ENCODE data around the gene U2AF1L4.

Gene U2AF1L4

GRCh38 chr19:35756377-35757230 lies 11.4 kb upstream of the U2AF1L4 start, which contains the start of gene HSPB6:
TSS of gene HSPB6 (minus strand) at chr19:35757029. CDS start at chr19:35757008, 21 bp downstream.
- no peak for DNase-seq

- DNase-seq = peak; percentile 70
These were observed 10.5 kb upstream of the U2AF1L4 start for GRCh38 chr19:35755550-35756376.

- no peak for DNase-seq
These were observed 9.9 kb upstream of the U2AF1L4 start for GRCh38 chr19:35755131-35755549.

- DNase-seq = no peak
These were observed 9.3 kb upstream of the U2AF1L4 start for GRCh38 chr19:35754370-35755130.

- no peak for DNase-seq
These were observed 8.6 kb upstream of the U2AF1L4 start for GRCh38 chr19:35753634-35754369.

GRCh38 chr19:35752746-35753350 lies 7.6 kb upstream of the U2AF1L4 start:
- no peak for DNase-seq

GRCh38 chr19:35751839-35752745 lies 6.9 kb upstream of the U2AF1L4 start:
- DNase-seq = no peak

- no peak for DNase-seq
These were observed 4.9 kb upstream of the U2AF1L4 start for GRCh38 chr19:35750167-35750566.

GRCh38 chr19:35748106-35749020 lies 3.1 kb upstream of the U2AF1L4 start, which contains the start of gene LIN37:
TSS of gene LIN37 (plus strand) at chr19:35748576. CDS start at chr19:35748725, 149 bp downstream.
- DNase-seq = peak; percentile 99

- DNase-seq = no peak
These were observed 1.3 kb upstream of the U2AF1L4 start for GRCh38 chr19:35746531-35746930.

GRCh38 chr19:35746087-35746462 lies 857 bp upstream of the U2AF1L4 start:
- no peak for DNase-seq

GRCh38 chr19:35744430-35745327 lies 539 bp downstream of the U2AF1L4 start:
- DNase-seq = peak; percentile 96

GRCh38 chr19:35743640-35744429 lies 1.4 kb downstream of the U2AF1L4 start:
- DNase-seq = no peak

- peak; percentile 74 for DNase-seq
These were observed 3.0 kb downstream of the U2AF1L4 start, which contains the start of gene IGFLR1 for GRCh38 chr19:35742121-35742724. TSS of gene IGFLR1 (minus strand) at chr19:35742452. CDS start at chr19:35741180, 1,272 bp downstream.

- DNase-seq = no peak
These were observed 4.1 kb downstream of the U2AF1L4 start for GRCh38 chr19:35741203-35741515.

- peak; percentile 98 for DNase-seq
These were observed 4.6 kb downstream of the U2AF1L4 start for GRCh38 chr19:35740423-35741202.

Measured in CD4-positive, alpha-beta T cell treated with Interleukin-6 for 4 hours (primary cell).